HG03442 (cell line): ENCODE data around the gene HLA-E.

ENCODE experiments used
- ATAC-seq: cut with Tn5 transposase; IDR thresholded peaks from one replicate; pipeline ENCODE4 v1.9.1; 2021; ENCODE audit warnings: mild to moderate bottlenecking, moderate library complexity; ENCODE audit not compliant: unreplicated experiment

Gene HLA-E

GRCh38 chr6:30533460-30534294, 44.4 kb downstream of the HLA-E start:
- ATAC-seq, result no peak

- ATAC-seq, result no peak
These were observed 48.6 kb downstream of the HLA-E start for GRCh38 chr6:30537931-30538330.

GRCh38 chr6:30541515-30542403, 52.5 kb downstream of the HLA-E start:
- peak; percentile 46 for ATAC-seq

GRCh38 chr6:30542404-30542725, 53.1 kb downstream of the HLA-E start:
- no peak for ATAC-seq

GRCh38 chr6:30542915-30543314, 53.6 kb downstream of the HLA-E start:
- no peak for ATAC-seq
